Measurements from ENCODE around the gene GON4L. TPM values are rescaled to one million over a fixed set of nuclear protein-coding genes. Genes with fewer than 3 reads are reported as not detected.
"Not testable (repeated sequence)": the region's sequence is repeated elsewhere in the genome, so short reads cannot be mapped to it uniquely, and the experiment has no call there.

The GON4L gene
- total RNA-seq, 1 experiment from 2014 or later: 43.7 TPM

GRCh38 chr1:155759966-155760630 lies 96.9 kb downstream of the GON4L start:
- BruUV-seq (replicated peaks): no TSS peak
- Histone ChIP-seq H3K27me3 (replicated peaks; ENCODE audit: control insufficient read depth, insufficient read depth, low read length) (no peaks in the 10 kb centered on the region), H3K36me3 (ENCODE audit: control insufficient read depth, insufficient read depth, low read length) (peaks cover 2% of the 10 kb centered on the region), H3K9me3 (no peaks in the 10 kb centered on the region), H3K4me1 (no peaks in the 10 kb centered on the region), H3K4me3 (ENCODE audit: low read depth, low read length) (no peak overlapping the region)
- Mint-ChIP-seq H3K27ac (ENCODE audit: unreplicated experiment) (no peak overlapping the region), H3K36me3 (ENCODE audit: insufficient read depth, unreplicated experiment) (peaks cover 81% of the 10 kb centered on the region), H3K9me3 (ENCODE audit: unreplicated experiment) (no peaks in the 10 kb centered on the region), H3K27me3 (ENCODE audit: insufficient read depth, unreplicated experiment) (no peaks in the 10 kb centered on the region), H3K4me1 (ENCODE audit: low read depth, unreplicated experiment) (no peaks in the 10 kb centered on the region), H3K4me3 (ENCODE audit: unreplicated experiment) (no peak overlapping the region)
- no peak for TF ChIP-seq CTCF (IDR thresholded peaks at IDR 0.05; ENCODE audit: insufficient read depth in 1 of 2, low read depth in 1 of 2, low read length in 1 of 2, severe bottlenecking in 1 of 2, unreplicated experiment in 1 of 2)
- ChIA-PET CTCF (no interaction called here), POLR2A (interaction anchor here (1.0 kb wide), 1 partner anchor 1793 kb away, joined by 8 read pairs; the partner anchor contains the start of gene CREB3L4)
- intact Hi-C loops (cut with micrococcal nuclease; ENCODE audit: unreplicated experiment): no loop called here
- no peak for DNase-seq

- CTCF ChIA-PET; BruUV-seq (replicated peaks); H3K27me3 ChIP-seq (replicated peaks; ENCODE audit: control insufficient read depth, insufficient read depth, low read length); H3K27me3 Mint-ChIP-seq (ENCODE audit: insufficient read depth, unreplicated experiment); H3K9me3 Mint-ChIP-seq (ENCODE audit: unreplicated experiment); H3K27ac Mint-ChIP-seq (ENCODE audit: unreplicated experiment); H3K4me1 ChIP-seq; H3K4me1 Mint-ChIP-seq (ENCODE audit: low read depth, unreplicated experiment); intact Hi-C loops (cut with micrococcal nuclease; ENCODE audit: unreplicated experiment); H3K9me3 ChIP-seq; DNase-seq; H3K36me3 ChIP-seq (ENCODE audit: control insufficient read depth, insufficient read depth, low read length); POLR2A ChIA-PET; H3K4me3 Mint-ChIP-seq (ENCODE audit: unreplicated experiment); H3K4me3 ChIP-seq (ENCODE audit: low read depth, low read length): not testable (repeated sequence)
- peaks cover 80% of the 10 kb centered on the region for H3K36me3 Mint-ChIP-seq (ENCODE audit: insufficient read depth, unreplicated experiment)
Measured at GRCh38 chr1:155759017-155759416, 98.0 kb downstream of the GON4L start.

GRCh38 chr1:155748141-155748540 lies 108.9 kb downstream of the GON4L start:
- POLR2A ChIA-PET; H3K36me3 ChIP-seq (ENCODE audit: control insufficient read depth, insufficient read depth, low read length); intact Hi-C loops (cut with micrococcal nuclease; ENCODE audit: unreplicated experiment); CTCF ChIA-PET; H3K27ac Mint-ChIP-seq (ENCODE audit: unreplicated experiment); H3K4me3 ChIP-seq (ENCODE audit: low read depth, low read length); H3K27me3 ChIP-seq (replicated peaks; ENCODE audit: control insufficient read depth, insufficient read depth, low read length); DNase-seq; H3K4me1 Mint-ChIP-seq (ENCODE audit: low read depth, unreplicated experiment); H3K9me3 ChIP-seq; H3K4me3 Mint-ChIP-seq (ENCODE audit: unreplicated experiment); BruUV-seq (replicated peaks); H3K4me1 ChIP-seq; H3K9me3 Mint-ChIP-seq (ENCODE audit: unreplicated experiment); H3K27me3 Mint-ChIP-seq (ENCODE audit: insufficient read depth, unreplicated experiment): not testable (repeated sequence)
- H3K36me3 Mint-ChIP-seq (ENCODE audit: insufficient read depth, unreplicated experiment): peaks cover 51% of the 10 kb centered on the region

GRCh38 chr1:155747586-155747985 lies 109.4 kb downstream of the GON4L start:
- H3K4me1 Mint-ChIP-seq (ENCODE audit: low read depth, unreplicated experiment); POLR2A ChIA-PET; H3K4me1 ChIP-seq; CTCF ChIA-PET; BruUV-seq (replicated peaks); H3K4me3 Mint-ChIP-seq (ENCODE audit: unreplicated experiment); DNase-seq; H3K36me3 ChIP-seq (ENCODE audit: control insufficient read depth, insufficient read depth, low read length); H3K9me3 Mint-ChIP-seq (ENCODE audit: unreplicated experiment); H3K4me3 ChIP-seq (ENCODE audit: low read depth, low read length); H3K27ac Mint-ChIP-seq (ENCODE audit: unreplicated experiment); H3K27me3 ChIP-seq (replicated peaks; ENCODE audit: control insufficient read depth, insufficient read depth, low read length); H3K27me3 Mint-ChIP-seq (ENCODE audit: insufficient read depth, unreplicated experiment); H3K9me3 ChIP-seq; intact Hi-C loops (cut with micrococcal nuclease; ENCODE audit: unreplicated experiment): not testable (repeated sequence)
- H3K36me3 Mint-ChIP-seq (ENCODE audit: insufficient read depth, unreplicated experiment): peaks cover 45% of the 10 kb centered on the region

GRCh38 chr1:155745284-155746228 lies 111.5 kb downstream of the GON4L start:
- H3K4me1 ChIP-seq; H3K4me1 Mint-ChIP-seq (ENCODE audit: low read depth, unreplicated experiment); H3K9me3 Mint-ChIP-seq (ENCODE audit: unreplicated experiment); BruUV-seq (replicated peaks); CTCF ChIA-PET; intact Hi-C loops (cut with micrococcal nuclease; ENCODE audit: unreplicated experiment); POLR2A ChIA-PET; H3K36me3 ChIP-seq (ENCODE audit: control insufficient read depth, insufficient read depth, low read length); H3K27me3 Mint-ChIP-seq (ENCODE audit: insufficient read depth, unreplicated experiment); H3K27me3 ChIP-seq (replicated peaks; ENCODE audit: control insufficient read depth, insufficient read depth, low read length); H3K9me3 ChIP-seq: not testable (repeated sequence)
- peak overlapping the region; percentile 96 for H3K4me3 Mint-ChIP-seq (ENCODE audit: unreplicated experiment)
- peak overlapping the region; percentile 84 for H3K27ac Mint-ChIP-seq (ENCODE audit: unreplicated experiment)
- H3K36me3 Mint-ChIP-seq (ENCODE audit: insufficient read depth, unreplicated experiment): peaks cover 27% of the 10 kb centered on the region
- DNase-seq: peak; percentile 95 to 97
- H3K4me3 ChIP-seq (ENCODE audit: low read depth, low read length): peak overlapping the region; percentile 74

All from Caco-2 (cell line).